GM13976 (cell line): Measurements from ENCODE around the gene GSN.

Experiments
- DNase-seq: peaks from one replicate; pipeline ENCODE4 v3.0.0; 2012; ENCODE audit warnings: low spot score
- CTCF ChIP-seq: IDR thresholded peaks from 2 replicates; pipeline ENCODE4 v1.5.1; 2012; ENCODE audit warnings: borderline replicate concordance, mild to moderate bottlenecking; ENCODE audit not compliant: insufficient read depth; ENCODE audit errors: extremely low read depth, missing control alignments, control extremely low read depth
- in situ Hi-C: fragments of 300-500 bp; cut with MboI; formaldehyde crosslinking; loops from one replicate; pipeline ENCODE4 v1.12.0; 2022; ENCODE audit warnings: low sequenced_read_pairs, mixed read lengths, inconsistent platforms; ENCODE audit not compliant: unreplicated experiment

GSN gene

DNA sequence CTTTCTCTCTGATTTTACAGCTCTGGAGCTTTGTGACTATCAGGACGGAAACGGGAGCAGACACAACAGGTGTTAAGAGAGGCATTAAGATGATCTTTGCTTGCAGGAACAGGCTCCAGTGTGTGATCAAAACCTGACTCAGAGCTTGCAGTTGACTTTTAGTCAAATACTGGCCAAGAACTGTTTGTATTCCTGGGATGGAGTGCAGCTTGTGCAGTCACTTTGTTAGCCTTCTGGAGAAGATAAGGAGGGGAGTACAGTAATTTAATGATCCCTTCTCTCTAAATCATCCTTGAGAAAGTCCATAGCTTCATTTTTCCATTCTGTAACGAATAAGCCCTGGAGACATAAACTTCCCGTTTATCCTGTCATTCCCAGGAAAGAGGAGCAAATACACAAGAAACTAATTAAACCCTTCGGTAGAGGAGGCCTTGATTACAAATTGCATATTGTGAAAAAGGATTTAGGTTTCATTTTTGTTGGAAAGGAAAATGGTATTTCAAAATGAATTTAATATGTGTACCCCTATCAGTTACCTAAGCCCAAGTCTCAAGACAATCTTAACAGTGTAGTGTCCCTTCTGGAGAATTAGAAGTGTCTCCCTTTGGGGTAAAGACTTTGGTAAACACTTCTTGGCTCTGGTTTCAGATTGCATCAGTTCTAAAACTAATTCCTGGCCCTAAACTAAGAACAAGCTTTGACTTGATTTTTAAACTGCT is 105.2 kb downstream of the GSN start:
- DNase-seq: no peak
- in situ Hi-C loops: loop anchor here (10.0 kb wide), 1 partner anchor 48 kb away; no protein-coding TSS in a partner anchor
- TF ChIP-seq CTCF: no peak

GRCh38 chr9:121376214-121376830 is 108.4 kb downstream of the GSN start:
- TF ChIP-seq CTCF: no peak
- in situ Hi-C loops: loop anchor here (10.0 to 25.0 kb wide), 2 partner anchors 52 to 614 kb away; no protein-coding TSS in a partner anchor
- no peak for DNase-seq

DNA sequence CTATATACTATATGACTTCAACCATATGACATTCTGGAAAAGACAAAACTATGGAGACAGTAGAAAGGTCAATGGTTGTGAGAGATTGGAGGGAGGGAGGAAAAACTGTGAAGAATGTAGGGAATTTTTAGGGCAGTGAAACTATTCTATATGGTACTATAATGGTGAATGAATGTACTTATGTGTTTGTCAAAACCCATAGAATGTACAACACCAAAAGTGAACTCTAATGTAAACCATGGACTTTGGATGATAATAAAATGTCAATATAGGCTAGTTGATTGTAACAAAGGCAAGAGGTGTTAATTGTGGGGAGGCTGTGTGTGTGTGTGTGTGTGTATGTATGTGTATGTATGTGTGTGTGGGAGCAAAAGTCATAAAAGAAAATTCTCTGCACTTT is 112.9 kb downstream of the GSN start:
- TF ChIP-seq CTCF: no peak
- no peak for DNase-seq
- in situ Hi-C loops: loop anchor here (25.0 kb wide), 1 partner anchor 619 kb away; no protein-coding TSS in a partner anchor
